Psoas muscle (tissue), 8 donors: ENCODE results near the gene PTGER3. TPM values are rescaled to one million over a fixed set of nuclear protein-coding genes. Genes with fewer than 3 reads are reported as not detected.

Experiments
- ATAC-seq, 4 donors: fragments of 200-7000 bp; cut with Tn5 transposase; one replicate each; pipeline ENCODE4 v1.9.1; 2020; ENCODE audit warnings: moderate library complexity in 3 of 4, mild to moderate bottlenecking in 2 of 4
- DNase-seq, 2 donors: peaks; one replicate each; pipeline ENCODE4 v3.0.0-alpha.2; 2020
- H3K27ac ChIP-seq: fragments of 200-600 bp; one replicate; pipeline ENCODE4 v1.8.0; 2022
- H3K27me3 ChIP-seq, 3 donors: fragments of 200-600 bp in 1 of 3; one replicate each; pipeline versions ENCODE4 v1.6.1 to v1.8.0; 2013 to 2022; ENCODE audit warnings: low read length in 2 of 3, mild to moderate bottlenecking in 2 of 3, moderate library complexity in 1 of 3; ENCODE audit not compliant: insufficient read depth in 3 of 3
- H3K36me3 ChIP-seq, 2 donors: fragments of 200-600 bp in 1 of 2; one replicate each; pipeline versions ENCODE4 v1.6.1 to v1.8.0; 2013 to 2022; ENCODE audit warnings: low read depth in 1 of 2, mild to moderate bottlenecking in 1 of 2, moderate library complexity in 1 of 2; ENCODE audit not compliant: insufficient read depth in 1 of 2
- H3K4me1 ChIP-seq: fragments of 200-600 bp; one replicate; pipeline ENCODE4 v1.8.0; 2022
- H3K4me3 ChIP-seq: fragments of 200-600 bp; one replicate; pipeline ENCODE4 v1.8.0; 2022; ENCODE audit warnings: mild to moderate bottlenecking
- H3K9me3 ChIP-seq: fragments of 200-600 bp; one replicate; pipeline ENCODE4 v1.8.0; 2022
- CTCF ChIP-seq: fragments of 200-600 bp; IDR thresholded peaks from one replicate; pipeline ENCODE4 v1.8.0; 2022; ENCODE audit warnings: antibody characterized with exemption
- WGBS, 3 donors: extraction: QIAGEN DNeasy Blood & Tissue Kit; methylation state at CpG; one replicate each; pipeline versions ENCODE4 v1.1.6 to v1.1.7; 2013; 5-methylcytosine and 5-hydroxymethylcytosine counted together
- intact Hi-C, 2 donors: fragments of 100-400 bp; cut with DNase I; formaldehyde crosslinking; loops; one replicate each; pipeline versions ENCODE4 v1.11.0 to v1.14.2; 2022
- polyA plus RNA-seq, 3 donors: library from polyadenylated mRNA; stranded (reverse); fragments of 200-250 nt; gene quantifications; one replicate each; pipeline ENCODE4 v1.2.3, GENCODE V29; 2013
- total RNA-seq, 4 donors: library from RNA; stranded (reverse); fragmentation: NEBNext Ultra II Directional in 2 of 4; extraction: Animal tissue kit (Norgen Biotek cat#: 25700) in 2 of 4; gene quantifications; one replicate each; pipeline versions ENCODE4 v1.2.1 to v1.2.4, GENCODE V29; 2021 to 2023
- donor health status: healthy with polysubstance abuse.
- donor health status: DM: no; HTN: no; CAD: no; lungs with moderate emphysema.
- donor health status: Bipolar disorder and iron deficiency.
- donor health status: healthy.
- donor health status: DM: yes; HTN: yes; CAD: no.
- donor health status: DM: no; HTN: no; CAD: no.
- donor health status: DM: no; HTN: no; CAD: no.
- donor health status: DM: yes; HTN: yes; CAD: no.

PTGER3 gene
- total and polyA plus RNA-seq, 7 donors = 0.24 to 0.79 (median 0.46) TPM

DNA sequence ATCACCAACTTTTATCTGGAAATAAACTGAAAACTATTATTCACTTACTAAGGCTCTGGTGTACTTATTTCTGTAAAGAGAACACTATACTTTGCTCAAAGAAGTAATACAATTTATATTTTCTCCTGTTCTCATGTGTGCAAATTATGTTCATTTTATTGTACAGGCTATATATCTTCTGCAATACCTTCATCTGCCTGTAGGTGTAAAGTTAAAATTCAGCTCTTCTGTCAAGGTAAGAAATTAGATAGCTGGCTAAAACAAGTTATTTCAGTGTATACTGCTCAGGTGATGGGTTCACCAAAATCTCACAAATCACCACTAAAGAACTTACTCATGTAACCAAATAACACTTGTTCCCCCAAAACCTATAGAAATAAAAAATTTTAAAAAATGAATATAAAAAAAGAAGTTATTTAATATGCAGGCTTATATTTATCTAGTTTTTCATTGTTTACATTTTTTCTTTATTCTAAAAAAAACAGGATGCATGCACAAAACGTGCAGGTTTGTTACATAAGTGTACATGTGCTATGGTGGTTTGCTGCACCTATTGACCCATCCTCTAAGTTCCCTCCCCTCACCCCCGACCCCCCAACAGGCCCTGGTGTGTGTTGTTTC lies 81.5 kb downstream of the PTGER3 start:
- 34 to 50% (median 37%) methylated on average over 2 of the region's 2 CpGs for WGBS, 3 donors
- no peak for TF ChIP-seq CTCF
- intact Hi-C loops = no loop called here
- no peaks in the 10 kb centered on the region for H3K27me3 ChIP-seq
- H3K9me3 ChIP-seq = no peaks in the 10 kb centered on the region
- DNase-seq (no peak), ATAC-seq (no peak)
- no peak overlapping the region for H3K27ac ChIP-seq
- no peaks in the 10 kb centered on the region for H3K4me1 ChIP-seq
- H3K4me3 ChIP-seq = no peak overlapping the region
- H3K36me3 ChIP-seq = no peaks in the 10 kb centered on the region

DNA sequence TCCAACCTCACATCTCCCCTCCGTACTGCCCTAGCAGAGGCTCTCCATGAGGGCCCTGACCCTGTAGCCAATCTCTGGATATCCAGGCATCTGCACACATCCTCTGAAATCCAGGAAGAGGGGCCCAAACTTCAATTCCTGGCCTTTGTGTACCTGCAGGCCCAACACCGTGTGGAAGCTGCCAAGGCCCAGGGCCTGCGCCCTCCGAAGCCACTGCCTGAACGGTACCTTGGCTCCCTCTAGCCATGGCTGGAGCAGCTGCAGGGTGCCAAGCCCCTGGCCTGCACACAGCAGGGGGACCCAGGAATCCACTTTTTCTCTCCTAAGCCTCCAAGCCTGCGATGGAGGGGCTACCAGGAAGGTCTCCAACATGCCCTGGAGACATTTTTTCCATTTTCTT lies 84.2 kb downstream of the PTGER3 start:
- no peak for ATAC-seq
- H3K4me1 ChIP-seq = no peaks in the 10 kb centered on the region
- H3K36me3 ChIP-seq = no peaks in the 10 kb centered on the region
- WGBS, 3 donors = 78 to 79% (median 78%) methylated on average over 6 of the region's 6 CpGs
- no peak overlapping the region for H3K4me3 ChIP-seq
- TF ChIP-seq CTCF = no peak
- intact Hi-C loops = no loop called here
- H3K27ac ChIP-seq = no peak overlapping the region
- H3K27me3 ChIP-seq = no peaks in the 10 kb centered on the region
- no peaks in the 10 kb centered on the region for H3K9me3 ChIP-seq
- no peak for DNase-seq

GRCh38 chr1:70961374-70961975 lies 86.1 kb downstream of the PTGER3 start:
- ATAC-seq = no peak
- no peak for DNase-seq
- no peak for TF ChIP-seq CTCF
- H3K27me3 ChIP-seq = no peaks in the 10 kb centered on the region
- no peak overlapping the region for H3K27ac ChIP-seq
- no peak overlapping the region for H3K4me3 ChIP-seq
- intact Hi-C loops = no loop called here
- no peaks in the 10 kb centered on the region for H3K36me3 ChIP-seq
- WGBS, 3 donors = 39 to 55% (median 44%) methylated on average over 1 of the region's 1 CpG
- no peaks in the 10 kb centered on the region for H3K4me1 ChIP-seq
- H3K9me3 ChIP-seq = no peaks in the 10 kb centered on the region

- Histone ChIP-seq H3K4me1 (no peaks in the 10 kb centered on the region), H3K36me3 (no peaks in the 10 kb centered on the region), H3K9me3 (no peaks in the 10 kb centered on the region), H3K4me3 (no peak overlapping the region), H3K27me3 (no peaks in the 10 kb centered on the region), H3K27ac (no peak overlapping the region)
- ATAC-seq (no peak), DNase-seq (no peak)
- intact Hi-C loops = no loop called here
- 80 to 84% (median 80%) methylated on average over 5 of the region's 5 CpGs for WGBS, 3 donors
- no peak for TF ChIP-seq CTCF
Measured at GRCh38 chr1:70948396-70949017, 99.1 kb downstream of the PTGER3 start.
